ENCODE results near the gene RASA3. TPM values are rescaled to one million over a fixed set of nuclear protein-coding genes. Genes with fewer than 3 reads are reported as not detected.

Gene RASA3
- total and polyA plus RNA-seq, 9 of the 15 experiments (the other 6 are each of a cell fraction or from before 2014, with no cell fraction given), result 0.72 to 25.3 (median 14.4) TPM

GRCh38 chr13:114153485-114154080 is 21.2 kb upstream of the RASA3 start (continued):
- no peak for TF ChIP-seq ZNF311 (CRISPR knock-in tag; IDR thresholded peaks at IDR 0.05)
- TF ChIP-seq RFX1 (IDR thresholded peaks at IDR 0.05), result no peak
- peak; percentile 90 for TF ChIP-seq CTBP1 (IDR thresholded peaks at IDR 0.05; ENCODE audit: borderline replicate concordance)
- no peak for TF ChIP-seq KAT7 (CRISPR knock-in tag; IDR thresholded peaks at IDR 0.05; ENCODE audit: borderline replicate concordance)
- TF ChIP-seq HDAC1 (IDR thresholded peaks at IDR 0.05), result peak in 1 of 2 experiments; percentile 98; a peak in 2 of 4 replicates
- TF ChIP-seq ZNF175 (CRISPR knock-in tag; IDR thresholded peaks at IDR 0.05; ENCODE audit: low read depth), result no peak
- peak in 1 of 2 experiments; percentile 81; a peak in 2 of 4 replicates for TF ChIP-seq TRIM24 (IDR thresholded peaks at IDR 0.05)
- TF ChIP-seq RCOR1 (IDR thresholded peaks at IDR 0.05; ENCODE audit: borderline replicate concordance in 1 of 2, low read depth in 2 of 2, low read length in 2 of 2), result peak; percentile 65 to 84; a peak in 3 of 4 replicates
- TF ChIP-seq PBX2 (CRISPR knock-in tag; IDR thresholded peaks at IDR 0.05; ENCODE audit: low read depth), result no peak
- no peak for TF ChIP-seq PBX2 (tag; conservative IDR thresholded peaks at IDR 0.05; ENCODE audit: low read depth)
- no peak for TF ChIP-seq E2F3 (CRISPR knock-in tag; IDR thresholded peaks at IDR 0.05)
- TF ChIP-seq HDAC2 (IDR thresholded peaks at IDR 0.05), result peak; percentile 75; the same call in 1 of the 2 replicates
- TF ChIP-seq NFIC (IDR thresholded peaks at IDR 0.05), result no peak
- TF ChIP-seq SRSF1 (IDR thresholded peaks at IDR 0.05; ENCODE audit: low read depth, low read length), result no peak
- TF ChIP-seq SUPT5H (IDR thresholded peaks at IDR 0.05), result no peak
- no peak for TF ChIP-seq ZFPM2 (CRISPR knock-in tag; IDR thresholded peaks at IDR 0.05)
- TF ChIP-seq NR2C1 (IDR thresholded peaks at IDR 0.05), result no peak
- no peak for TF ChIP-seq NR2C1 (tag; IDR thresholded peaks at IDR 0.05)
- no peak for TF ChIP-seq PCBP2 (IDR thresholded peaks at IDR 0.05; ENCODE audit: low read depth, low read length, poor library complexity, severe bottlenecking)
- TF ChIP-seq YBX1 (IDR thresholded peaks at IDR 0.05), result peak; percentile 99

Measured in K562 (cell line).